Left ventricle myocardium superior (tissue), 1 donor: Measurements from ENCODE around the gene CPT2. TPM values are rescaled to one million over a fixed set of nuclear protein-coding genes. Genes with fewer than 3 reads are reported as not detected.
"Not testable (repeated sequence)": the region's sequence is repeated elsewhere in the genome, so short reads cannot be mapped to it uniquely, and the experiment has no call there.

Source experiments
- ATAC-seq: fragments of 200-7000 bp; cut with Tn5 transposase; one replicate; pipeline ENCODE4 v1.9.1; 2020; ENCODE audit warnings: mild to moderate bottlenecking, moderate library complexity
- DNase-seq: peaks from one replicate; pipeline ENCODE4 v3.0.0-alpha.2; 2020
- intact Hi-C: fragments of 100-400 bp; cut with micrococcal nuclease; formaldehyde crosslinking; loops from one replicate; pipeline ENCODE4 v1.11.0; 2022
- total RNA-seq: library from RNA; stranded (reverse); fragmentation: NEBNext Ultra II Directional; extraction: Animal tissue kit (Norgen Biotek cat#: 25700); gene quantifications from one replicate; pipeline ENCODE4 v1.2.1, GENCODE V29; 2021
- donor health status: DM: no; HTN: yes; CAD: no; lungs with severe emphysema.

CPT2 gene
- total RNA-seq, 1 donor from 2014 or later: 31.0 TPM

- DNase-seq (no peak), ATAC-seq (no peak)
- intact Hi-C loops: loop anchor here (10.0 kb wide), 1 partner anchor 275 kb away; no protein-coding TSS in a partner anchor
These were observed 16.4 kb upstream of the CPT2 start for GRCh38 chr1:53180226-53180625.

GRCh38 chr1:53180951-53181350, 15.7 kb upstream of the CPT2 start:
- intact Hi-C loops: loop anchor here (10.0 kb wide), 1 partner anchor 276 kb away; no protein-coding TSS in a partner anchor
- ATAC-seq: no peak
- no peak for DNase-seq

GRCh38 chr1:53182111-53182593, 14.5 kb upstream of the CPT2 start:
- DNase-seq (peak; percentile 88), ATAC-seq (peak; percentile 70)
- intact Hi-C loops: loop anchor here (10.0 kb wide), 1 partner anchor 277 kb away; no protein-coding TSS in a partner anchor

GRCh38 chr1:53182716-53183094, 13.9 kb upstream of the CPT2 start:
- ATAC-seq (no peak), DNase-seq (no peak)
- intact Hi-C loops: loop anchor here (10.0 kb wide), 1 partner anchor 278 kb away; no protein-coding TSS in a partner anchor

GRCh38 chr1:53183095-53183990, 13.3 kb upstream of the CPT2 start:
- ATAC-seq (peak; percentile 74), DNase-seq (peak; percentile 43)
- intact Hi-C loops: loop anchor here (10.0 kb wide), 1 partner anchor 279 kb away; no protein-coding TSS in a partner anchor

GRCh38 chr1:53185955-53186297, 10.7 kb upstream of the CPT2 start:
- intact Hi-C loops: loop anchor here (10.0 kb wide), 1 partner anchor 281 kb away; no protein-coding TSS in a partner anchor

GRCh38 chr1:53186533-53186932, 10.1 kb upstream of the CPT2 start:
- ATAC-seq (no peak), DNase-seq (no peak)
- intact Hi-C loops: loop anchor here (10.0 kb wide), 1 partner anchor 282 kb away; no protein-coding TSS in a partner anchor

More at GRCh38 chr1:53185955-53186297, 10.7 kb upstream of the CPT2 start:
- not testable (repeated sequence) for DNase-seq, ATAC-seq

GRCh38 chr1:53187401-53187800, 9.2 kb upstream of the CPT2 start:
- DNase-seq (no peak), ATAC-seq (no peak)
- intact Hi-C loops: loop anchor here (10.0 kb wide), 1 partner anchor 283 kb away; no protein-coding TSS in a partner anchor

GRCh38 chr1:53188099-53188498, 8.5 kb upstream of the CPT2 start:
- DNase-seq (no peak), ATAC-seq (no peak)
- intact Hi-C loops: loop anchor here (10.0 kb wide), 1 partner anchor 283 kb away; no protein-coding TSS in a partner anchor

GRCh38 chr1:53189061-53189460, 7.6 kb upstream of the CPT2 start:
- DNase-seq (no peak), ATAC-seq (no peak)
- intact Hi-C loops: loop anchor here (10.0 kb wide), 1 partner anchor 284 kb away; no protein-coding TSS in a partner anchor

- DNase-seq (no peak), ATAC-seq (no peak)
- intact Hi-C loops: no loop called here
These were observed 6.4 kb upstream of the CPT2 start for GRCh38 chr1:53190210-53190611.

GRCh38 chr1:53195246-53196016, 1.2 kb upstream of the CPT2 start:
- no peak for DNase-seq
- no peak for ATAC-seq
- intact Hi-C loops: no loop called here

- intact Hi-C loops: no loop called here
- peak; percentile 7 for ATAC-seq
- no peak for DNase-seq
These were observed 573 bp upstream of the CPT2 start for GRCh38 chr1:53196017-53196484.

GRCh38 chr1:53197291-53198200, 922 bp downstream of the CPT2 start:
- intact Hi-C loops: no loop called here
- ATAC-seq (peak; percentile 14), DNase-seq (no peak)

GRCh38 chr1:53198241-53198651, 1.6 kb downstream of the CPT2 start:
- intact Hi-C loops: no loop called here
- peak; percentile 64 for ATAC-seq
- DNase-seq: no peak

GRCh38 chr1:53203466-53203865, 6.8 kb downstream of the CPT2 start:
- DNase-seq (no peak), ATAC-seq (no peak)
- intact Hi-C loops: no loop called here

- ATAC-seq, DNase-seq, intact Hi-C loops: not testable (repeated sequence)
These were observed 8.9 kb downstream of the CPT2 start for GRCh38 chr1:53205496-53205895.

GRCh38 chr1:53206083-53206685, 9.6 kb downstream of the CPT2 start:
- intact Hi-C loops, ATAC-seq, DNase-seq: not testable (repeated sequence)
